Measurements from ENCODE around the gene MRPL3.

- TF ChIP-seq CTCF (conservative IDR thresholded peaks at IDR 0.05; ENCODE audit: low read depth, low read length) (no peak), EZH2 (IDR thresholded peaks at IDR 0.05; ENCODE audit: borderline replicate concordance, low read depth, low read length, poor library complexity, severe bottlenecking) (no peak)
These were observed 43.7 kb upstream of the MRPL3 start for GRCh38 chr3:131546441-131546840.
